Renal cortex interstitium (tissue), 11 donors: Measurements from ENCODE around the gene MSH3. TPM values are rescaled to one million over a fixed set of nuclear protein-coding genes. Genes with fewer than 3 reads are reported as not detected.
"Not testable (repeated sequence)": the region's sequence is repeated elsewhere in the genome, so short reads cannot be mapped to it uniquely, and the experiment has no call there.

Experiments
- DNase-seq, 11 donors: peaks; one replicate each; pipeline ENCODE4 v3.0.0-alpha.2; 2013; ENCODE audit warnings: low read depth in 9 of 11, low spot score in 4 of 11; ENCODE audit errors: extremely low read depth in 1 of 11
- polyA plus RNA-seq, 3 donors: library from polyadenylated mRNA; unstranded; fragments of 120-200 nt; gene quantifications; one replicate each; pipeline ENCODE4 v1.2.1, GENCODE V29; 2013; ENCODE audit not compliant: insufficient read length in 3 of 3

MSH3 gene
- polyA plus RNA-seq, 3 donors, result 21.5 to 25.7 (median 23.8) TPM

DNA sequence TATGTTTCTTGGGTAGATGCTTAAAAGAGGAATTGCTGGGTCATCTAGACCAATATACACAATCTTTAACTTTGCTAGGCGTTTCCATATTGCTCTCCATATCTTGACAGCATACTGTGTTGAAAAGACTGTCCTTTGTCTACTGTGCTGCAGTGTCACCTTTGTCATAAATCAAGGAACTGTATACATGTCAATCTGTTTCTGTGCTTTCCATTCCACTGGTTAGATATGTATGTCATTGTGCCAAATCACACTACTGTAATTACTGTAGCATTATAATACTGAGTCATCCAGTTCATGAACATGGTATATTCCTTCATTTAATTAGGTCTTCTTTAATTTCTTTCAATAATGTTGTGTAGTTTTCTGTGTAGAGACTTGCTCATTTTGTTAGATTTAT lies 156.0 kb downstream of the MSH3 start:
- DNase-seq, result no peak

GRCh38 chr5:80816590-80816989 lies 162.1 kb downstream of the MSH3 start:
- DNase-seq, result no peak

DNA sequence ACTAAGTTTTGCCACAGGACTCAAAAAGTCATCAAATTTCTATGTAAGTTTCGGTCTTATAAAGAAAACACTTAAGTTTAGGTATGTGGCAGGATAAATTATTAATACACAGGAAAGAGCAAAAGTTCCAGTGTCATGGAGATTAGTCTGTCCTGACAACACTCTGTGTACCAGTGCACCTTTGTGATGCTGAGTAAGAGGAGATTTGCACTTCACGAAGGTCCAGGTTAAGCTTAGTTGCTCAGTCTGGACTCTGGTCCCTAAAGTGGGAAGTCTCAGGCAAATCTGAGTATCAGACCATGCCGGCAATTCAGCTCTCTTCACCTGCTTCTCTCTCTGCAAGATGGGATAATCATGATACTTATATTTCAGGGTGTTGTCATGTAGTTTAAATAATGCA lies 166.2 kb downstream of the MSH3 start:
- no peak for DNase-seq

- no peak for DNase-seq
These were observed 168.2 kb downstream of the MSH3 start for GRCh38 chr5:80822640-80823039.

DNA sequence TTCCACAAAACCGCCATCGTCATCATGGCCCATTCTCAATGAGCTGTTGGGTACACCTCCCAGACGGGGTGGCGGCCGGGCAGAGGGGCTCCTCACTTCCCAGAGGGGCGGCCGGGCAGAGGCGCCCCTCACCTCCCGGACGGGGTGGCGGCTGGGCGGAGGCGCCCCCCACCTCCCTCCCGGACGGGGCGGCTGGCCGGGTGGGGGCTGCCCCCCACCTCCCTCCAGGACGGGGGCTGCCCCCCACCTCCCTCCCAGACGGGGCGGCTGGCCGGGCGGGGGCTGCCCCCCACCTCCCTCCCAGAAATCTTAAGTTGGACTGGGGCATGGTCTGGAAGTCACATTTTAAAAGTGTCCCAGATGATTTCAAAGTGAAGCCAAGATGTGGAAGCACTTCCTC lies 169.7 kb downstream of the MSH3 start:
- not testable (repeated sequence) for DNase-seq

DNA sequence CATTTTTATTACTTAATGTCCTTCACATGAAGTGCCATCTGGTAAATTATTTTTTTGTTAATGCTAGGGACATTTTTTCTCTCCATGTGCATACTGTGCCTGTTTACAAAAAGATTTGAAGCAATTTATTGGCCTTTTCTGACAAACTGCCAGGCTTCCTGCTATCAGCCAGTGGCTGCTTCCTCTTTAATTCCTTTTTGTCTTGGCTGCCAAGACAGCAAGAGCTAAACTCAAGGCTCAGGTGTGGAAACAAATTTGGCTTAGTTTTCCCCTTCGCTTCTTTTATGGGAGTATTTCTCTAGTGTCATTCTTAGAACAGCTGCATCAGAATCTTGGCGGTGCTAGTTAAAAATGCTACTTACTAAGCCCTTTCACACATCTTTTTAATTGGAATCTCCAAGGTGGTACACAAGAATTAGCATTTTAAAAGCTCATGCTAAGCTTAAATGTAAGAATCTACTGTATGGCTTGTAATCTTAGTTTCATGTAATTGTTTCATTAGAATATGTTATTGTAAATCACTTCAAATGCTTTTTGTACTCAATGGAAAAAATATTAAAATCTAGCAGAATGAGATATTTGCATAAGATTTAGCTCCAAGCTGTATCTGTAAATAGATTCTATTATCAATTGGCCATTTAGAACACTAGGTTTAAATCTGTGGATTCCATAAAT lies 171.5 kb downstream of the MSH3 start:
- peak in 1 of 11 donors; percentile 2 for DNase-seq

DNA sequence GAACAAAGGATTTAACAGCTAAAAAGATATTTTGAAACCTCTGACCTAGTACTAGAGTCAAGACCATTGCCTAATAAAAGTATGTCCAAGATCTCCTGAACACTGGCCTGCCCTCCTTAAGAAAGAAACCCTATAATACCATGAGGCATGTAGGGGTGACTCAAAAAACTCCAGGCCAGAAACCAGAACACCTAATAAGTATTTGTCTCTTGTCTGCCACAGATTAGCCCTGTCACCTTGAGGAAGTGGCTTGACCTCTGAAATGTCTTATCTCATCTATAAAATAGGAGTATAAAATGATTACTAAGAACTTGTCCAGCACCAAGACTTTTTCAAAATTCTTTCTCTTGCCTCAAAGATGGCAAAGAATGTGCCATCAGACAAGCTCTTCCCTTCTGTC lies 180.3 kb downstream of the MSH3 start:
- no peak for DNase-seq

DNA sequence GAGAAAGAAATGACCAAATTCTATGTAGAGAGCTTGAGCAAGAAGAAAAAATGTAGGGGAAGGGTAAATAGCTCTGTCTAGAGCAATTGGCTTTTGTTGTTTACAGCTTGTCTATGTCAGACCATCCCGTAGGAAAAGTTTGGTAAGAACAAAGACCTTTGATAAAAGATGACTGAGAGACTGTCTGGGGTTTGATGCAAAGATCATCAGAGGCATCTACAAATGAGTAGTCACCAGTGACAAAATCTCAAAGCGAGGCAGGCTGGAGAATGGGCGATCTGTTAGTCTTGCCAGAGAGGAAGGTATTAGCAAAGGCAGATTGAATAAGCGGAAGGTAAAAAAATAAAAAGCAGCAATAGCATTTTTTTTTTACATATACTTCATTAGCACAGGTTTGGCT lies 180.7 kb downstream of the MSH3 start:
- DNase-seq, result no peak

- DNase-seq, result no peak
These were observed 183.2 kb downstream of the MSH3 start for GRCh38 chr5:80837679-80838078.

GRCh38 chr5:80841026-80841797 lies 186.8 kb downstream of the MSH3 start:
- DNase-seq, result not testable (repeated sequence)

- DNase-seq, result not testable (repeated sequence)
These were observed 192.0 kb downstream of the MSH3 start for GRCh38 chr5:80846422-80846821.

DNA sequence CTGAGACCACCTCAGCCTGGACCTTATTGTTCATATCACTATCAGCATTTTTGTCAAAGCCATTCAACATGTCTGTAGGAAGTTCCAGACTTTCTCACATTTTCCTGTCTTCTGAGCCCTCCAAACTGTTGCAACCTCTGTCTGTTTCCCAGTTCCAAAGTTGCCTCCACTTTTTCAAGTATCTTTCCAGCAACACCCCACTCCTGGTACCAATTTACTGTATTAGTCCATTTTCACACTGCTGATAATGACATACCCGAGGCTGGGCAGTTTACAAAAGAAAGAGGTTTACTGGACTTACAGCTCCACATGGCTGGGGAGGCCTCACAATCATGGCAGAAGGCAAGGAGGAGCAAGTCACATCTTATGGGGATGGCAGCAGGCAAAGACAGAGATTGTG lies 195.7 kb downstream of the MSH3 start:
- not testable (repeated sequence) for DNase-seq

GRCh38 chr5:80852331-80853245 lies 198.1 kb downstream of the MSH3 start:
- DNase-seq, result no peak

DNA sequence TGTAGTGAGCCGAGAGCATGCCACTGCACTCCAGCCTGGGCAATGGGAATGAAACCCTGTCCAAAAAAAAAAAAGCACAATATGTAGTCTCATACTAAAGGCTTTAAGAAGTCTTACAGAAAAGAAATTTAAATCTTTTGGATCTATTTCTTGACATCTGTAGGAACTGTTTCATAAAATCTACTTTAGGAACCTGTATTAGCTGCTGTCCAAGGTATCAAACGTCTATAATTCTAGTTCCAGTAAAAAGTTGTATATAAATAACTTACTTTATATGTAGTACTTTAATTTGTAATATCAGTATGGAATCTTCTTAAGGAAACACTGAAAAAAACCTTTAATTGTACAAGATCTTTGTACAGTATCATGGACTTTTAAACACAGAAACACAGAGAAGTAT lies 199.0 kb downstream of the MSH3 start:
- DNase-seq, result no peak

DNA sequence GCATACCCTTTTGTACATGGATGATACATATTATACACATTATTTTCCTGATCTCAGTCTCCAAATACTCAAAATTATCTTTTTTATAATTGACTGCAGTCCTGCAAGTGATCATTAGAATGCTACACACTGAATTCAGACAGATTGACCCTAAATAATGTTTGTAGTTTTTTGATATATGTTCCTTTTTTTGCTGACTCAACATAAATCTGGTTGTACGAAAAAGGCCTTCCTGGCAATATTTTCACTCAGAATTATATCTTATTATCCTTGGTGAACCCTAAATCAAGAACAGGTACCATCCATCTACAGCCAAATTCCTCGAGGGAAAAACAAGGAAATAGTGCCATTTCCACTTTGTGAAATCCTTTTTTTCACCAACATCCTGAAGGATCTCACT lies 200.1 kb downstream of the MSH3 start:
- DNase-seq, result no peak

GRCh38 chr5:80860924-80861613 lies 206.6 kb downstream of the MSH3 start:
- DNase-seq, result no peak

- no peak for DNase-seq
These were observed 209.3 kb downstream of the MSH3 start for GRCh38 chr5:80863708-80864107.

- no peak for DNase-seq
These were observed 209.7 kb downstream of the MSH3 start for GRCh38 chr5:80864109-80864508.
